Right lobe of liver (tissue), 6 donors: ENCODE results near the gene CEP76. TPM values are rescaled to one million over a fixed set of nuclear protein-coding genes. Genes with fewer than 3 reads are reported as not detected.

Experiments
- ATAC-seq, 4 donors: fragments of 200-7000 bp; cut with Tn5 transposase; one replicate each; pipeline ENCODE4 v1.9.1; 2020; ENCODE audit warnings: mild to moderate bottlenecking in 4 of 4, moderate library complexity in 4 of 4
- DNase-seq, 3 donors: peaks; one replicate each; pipeline ENCODE4 v3.0.0-alpha.2; 2020
- H3K27ac ChIP-seq, 3 donors: fragments of 200-600 bp; one replicate each; pipeline ENCODE4 v1.8.0; 2022
- H3K27me3 ChIP-seq, 2 donors: fragments of 200-600 bp; one replicate each; pipeline ENCODE4 v1.8.0; 2022
- H3K36me3 ChIP-seq, 4 donors: fragments of 200-600 bp; sonication (generic) in 1 of 4; one replicate each; pipeline versions ENCODE4 v1.5.1 to v1.8.0; 2017 to 2022; ENCODE audit warnings: control low read depth in 1 of 4
- H3K4me1 ChIP-seq, 4 donors: fragments of 200-600 bp; sonication (generic) in 1 of 4; one replicate each; pipeline versions ENCODE4 v1.5.1 to v1.8.0; 2017 to 2022; ENCODE audit warnings: control low read depth in 1 of 4
- H3K4me3 ChIP-seq, 3 donors: fragments of 200-600 bp; one replicate each; pipeline ENCODE4 v1.8.0; 2022
- H3K9me3 ChIP-seq, 4 donors: fragments of 200-600 bp; sonication (generic) in 1 of 4; one replicate each; pipeline versions ENCODE4 v1.5.1 to v1.8.0; 2017 to 2022; ENCODE audit warnings: control low read depth in 1 of 4
- POLR2A ChIP-seq: fragments of 450-650 bp; IDR thresholded peaks from one replicate; pipeline ENCODE4 v1.6.1; 2017; ENCODE audit warnings: antibody characterized with exemption, mild to moderate bottlenecking
- WGBS: methylation state at CpG from one replicate; pipeline ENCODE4 v1.1.6; 2018; ENCODE audit warnings: low coverage, low lambda C conversion rate; ENCODE audit not compliant: insufficient coverage; ENCODE audit errors: missing lambda C conversion rate; 5-methylcytosine and 5-hydroxymethylcytosine counted together
- intact Hi-C, 2 donors: fragments of 100-400 bp; cut with DNase I; formaldehyde crosslinking; loops; one replicate each; pipeline versions ENCODE4 v1.11.2 to v1.14.1; 2022
- total RNA-seq, 6 experiments: library from RNA; depleted of rRNA in 2 of 6; stranded (reverse); fragments of >200 nt in 2 of 6; fragmentation: NEBNext Ultra II Directional in 3 of 6; extraction: Animal tissue kit (Norgen Biotek cat#: 25700) in 3 of 6; gene quantifications; one replicate each; pipeline versions ENCODE4 v1.1.0 to v1.2.4, GENCODE V29; 2016 to 2023
- TF ChIP-seq, protein P1 (sequence below), 4 donors: fragments of 200-600 bp in 3 of 4; fragments of 450-650 bp in 1 of 4; IDR thresholded peaks; one replicate each; pipeline versions ENCODE4 v1.5.1 to v1.8.0; 2016 to 2022; ENCODE audit warnings: antibody characterized with exemption in 4 of 4, mild to moderate bottlenecking in 2 of 4
- donor health status: DM: no; HTN: yes; CAD: no.
- donor health status: DM: no; HTN: no; CAD: no.
- donor health status: DM: no; HTN: no; CAD: no.
- donor health status: DM: no; HTN: yes; CAD: no.
- donor health status: DM: no; HTN: yes; CAD: no.

Gene CEP76
- total RNA-seq, 6 experiments from 2014 or later, result 2.1 to 5.6 (median 3.7) TPM

DNA sequence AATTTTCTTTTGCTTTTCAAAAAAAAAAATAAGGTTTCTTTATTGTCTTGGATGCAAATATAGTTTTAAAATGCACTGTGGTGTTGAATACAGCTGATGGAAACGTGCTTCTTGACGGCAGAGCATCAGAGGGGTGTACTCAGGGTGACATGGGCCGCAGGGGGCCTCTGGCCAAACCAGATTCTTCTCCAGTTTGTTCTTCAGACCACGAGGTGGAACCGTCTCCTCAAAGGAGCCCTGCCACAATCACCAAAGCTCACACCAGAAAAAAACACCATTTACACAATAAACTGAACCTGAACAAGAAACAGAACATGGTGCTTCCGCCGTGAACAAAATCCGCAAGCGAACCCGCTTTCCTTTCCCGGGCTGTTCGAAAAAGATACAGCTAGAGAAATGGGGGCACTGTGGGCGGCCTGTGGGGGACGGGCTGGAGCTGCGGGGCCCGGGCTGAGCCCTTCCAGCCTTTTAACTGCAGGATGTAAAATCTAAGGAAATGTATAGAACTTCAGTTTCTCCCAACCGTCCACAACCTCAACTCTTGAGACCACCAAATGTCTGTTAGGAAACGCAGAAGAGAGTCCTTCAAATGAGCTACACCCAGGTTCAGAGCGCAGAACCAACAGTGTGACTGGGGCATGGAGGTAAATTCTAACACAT is 34.9 kb upstream of the CEP76 start:
- WGBS, result 72% methylated on average over 18 of the region's 19 CpGs
- H3K27ac ChIP-seq, result no peak overlapping the region
- H3K4me1 ChIP-seq, result no peaks in the 10 kb centered on the region
- DNase-seq (no peak), ATAC-seq (no peak)
- H3K9me3 ChIP-seq, result no peaks in the 10 kb centered on the region
- H3K27me3 ChIP-seq, result no peaks in the 10 kb centered on the region
- no peak overlapping the region for H3K4me3 ChIP-seq
- TF ChIP-seq, protein P1, sequence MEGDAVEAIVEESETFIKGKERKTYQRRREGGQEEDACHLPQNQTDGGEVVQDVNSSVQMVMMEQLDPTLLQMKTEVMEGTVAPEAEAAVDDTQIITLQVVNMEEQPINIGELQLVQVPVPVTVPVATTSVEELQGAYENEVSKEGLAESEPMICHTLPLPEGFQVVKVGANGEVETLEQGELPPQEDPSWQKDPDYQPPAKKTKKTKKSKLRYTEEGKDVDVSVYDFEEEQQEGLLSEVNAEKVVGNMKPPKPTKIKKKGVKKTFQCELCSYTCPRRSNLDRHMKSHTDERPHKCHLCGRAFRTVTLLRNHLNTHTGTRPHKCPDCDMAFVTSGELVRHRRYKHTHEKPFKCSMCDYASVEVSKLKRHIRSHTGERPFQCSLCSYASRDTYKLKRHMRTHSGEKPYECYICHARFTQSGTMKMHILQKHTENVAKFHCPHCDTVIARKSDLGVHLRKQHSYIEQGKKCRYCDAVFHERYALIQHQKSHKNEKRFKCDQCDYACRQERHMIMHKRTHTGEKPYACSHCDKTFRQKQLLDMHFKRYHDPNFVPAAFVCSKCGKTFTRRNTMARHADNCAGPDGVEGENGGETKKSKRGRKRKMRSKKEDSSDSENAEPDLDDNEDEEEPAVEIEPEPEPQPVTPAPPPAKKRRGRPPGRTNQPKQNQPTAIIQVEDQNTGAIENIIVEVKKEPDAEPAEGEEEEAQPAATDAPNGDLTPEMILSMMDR (IDR thresholded peaks at IDR 0.05), result no peak
- no peak for TF ChIP-seq POLR2A
- intact Hi-C loops, result loop anchor here (5.0 to 10.0 kb wide), 2 partner anchors 155 to 197 kb away; no protein-coding TSS in a partner anchor
- H3K36me3 ChIP-seq, result no peaks in the 10 kb centered on the region

DNA sequence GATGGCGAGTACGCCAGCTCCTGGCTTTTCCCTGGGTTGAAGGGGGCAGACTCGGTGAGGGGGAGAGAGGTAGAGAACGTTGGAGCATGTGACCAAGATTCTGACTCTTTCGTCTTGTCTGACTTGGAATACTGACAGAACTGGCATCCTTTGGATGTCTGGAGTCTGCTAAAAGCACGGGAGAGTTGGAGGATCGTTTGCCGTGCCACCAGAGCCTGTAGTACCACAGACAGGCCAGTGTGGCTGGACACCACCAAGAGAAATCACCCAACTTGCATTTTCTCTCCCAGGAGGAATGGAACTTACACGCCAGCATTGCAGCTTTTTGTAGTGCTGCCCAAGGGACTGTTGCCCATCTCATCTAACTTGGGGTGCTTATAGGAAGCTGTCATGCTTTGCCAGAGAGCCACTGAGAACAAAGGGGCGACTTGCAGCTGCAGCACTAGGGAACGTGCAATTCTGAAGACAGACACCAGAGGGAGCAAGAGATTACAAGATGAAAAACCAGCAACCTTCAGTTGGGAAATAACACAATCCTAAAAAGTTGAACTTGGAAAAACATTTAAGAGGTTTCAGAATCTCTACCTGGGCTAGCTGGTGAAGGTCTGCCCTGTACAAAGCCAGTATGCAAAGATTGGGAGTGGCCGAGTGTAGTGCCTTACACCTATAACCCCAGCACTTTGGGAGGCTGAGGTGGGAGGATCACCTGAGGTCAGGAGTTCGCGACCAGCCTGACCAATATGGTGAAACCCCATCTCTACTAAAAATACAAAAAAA is 24.4 kb upstream of the CEP76 start:
- H3K27ac ChIP-seq, result no peak overlapping the region
- TF ChIP-seq POLR2A, result no peak
- TF ChIP-seq, protein P1 (IDR thresholded peaks at IDR 0.05), result peak; percentile 81 to 93 (median 85)
- WGBS, result 34% methylated on average over 6 of the region's 14 CpGs
- intact Hi-C loops, result loop anchor here in 1 of 2 donors (5.0 kb wide), 1 partner anchor 205 kb away; no protein-coding TSS in a partner anchor
- no peaks in the 10 kb centered on the region for H3K4me1 ChIP-seq
- H3K36me3 ChIP-seq, result peaks cover 0 to 33% (median 3%) of the 10 kb centered on the region in 4 donors
- H3K4me3 ChIP-seq, result no peak overlapping the region
- no peaks in the 10 kb centered on the region for H3K27me3 ChIP-seq
- ATAC-seq (peak; percentile 84 to 94 (median 88)), DNase-seq (no peak)
- no peaks in the 10 kb centered on the region for H3K9me3 ChIP-seq

DNA sequence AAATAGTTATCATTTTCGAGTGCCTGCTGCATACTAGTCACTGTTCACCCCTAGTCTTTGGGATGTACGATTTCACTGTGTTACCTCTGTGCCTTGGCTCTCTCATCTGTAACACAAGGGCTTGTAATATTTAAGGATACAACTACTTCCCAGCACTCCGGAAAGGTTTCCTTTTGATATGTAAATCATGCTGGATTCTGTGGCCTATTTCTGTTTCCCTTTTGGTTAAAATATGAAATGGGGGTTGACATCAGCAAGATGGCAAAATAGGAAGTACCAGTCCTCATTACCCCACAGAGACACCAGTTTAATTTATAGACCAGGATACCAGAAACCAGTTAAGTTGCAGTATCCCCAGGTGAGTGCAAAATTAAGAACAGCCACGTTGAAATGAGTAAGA is 23.8 kb upstream of the CEP76 start:
- Histone ChIP-seq H3K9me3 (no peaks in the 10 kb centered on the region), H3K4me1 (no peaks in the 10 kb centered on the region), H3K36me3 (peaks cover 0 to 33% (median 5%) of the 10 kb centered on the region in 4 donors), H3K27ac (no peak overlapping the region), H3K4me3 (no peak overlapping the region), H3K27me3 (no peaks in the 10 kb centered on the region)
- 47% methylated on average over 4 of the region's 4 CpGs for WGBS
- intact Hi-C loops, result loop anchor here in 1 of 2 donors (5.0 kb wide), 1 partner anchor 206 kb away; no protein-coding TSS in a partner anchor
- DNase-seq (no peak), ATAC-seq (no peak)
- TF ChIP-seq POLR2A, result no peak
- TF ChIP-seq, protein P1 (IDR thresholded peaks at IDR 0.05), result no peak

DNA sequence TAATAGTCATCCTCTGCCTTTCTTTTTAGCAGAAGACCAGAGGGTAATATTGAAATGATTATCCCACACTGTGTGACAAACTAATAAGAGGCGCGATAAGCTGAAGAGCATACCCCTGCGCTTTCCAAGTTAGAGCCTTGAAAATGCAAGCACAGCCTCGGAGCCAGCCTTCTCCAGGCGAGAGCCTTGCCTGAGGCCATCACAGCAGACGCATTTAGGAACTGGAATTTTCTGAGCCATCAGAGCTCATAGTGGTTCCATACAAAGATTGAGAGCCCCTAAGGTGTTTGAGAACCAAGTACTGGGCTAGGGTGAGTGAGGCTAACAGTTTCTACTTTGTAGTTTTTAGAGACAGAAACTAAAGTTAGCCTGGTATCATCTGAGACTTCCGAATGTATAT is 20.2 kb upstream of the CEP76 start:
- ATAC-seq (no peak), DNase-seq (no peak)
- TF ChIP-seq, protein P1 (IDR thresholded peaks at IDR 0.05), result no peak
- TF ChIP-seq POLR2A, result no peak
- Histone ChIP-seq H3K4me1 (no peaks in the 10 kb centered on the region), H3K27ac (no peak overlapping the region), H3K27me3 (no peaks in the 10 kb centered on the region), H3K36me3 (peaks cover 0 to 48% (median 22%) of the 10 kb centered on the region in 4 donors), H3K4me3 (no peak overlapping the region), H3K9me3 (no peaks in the 10 kb centered on the region)
- intact Hi-C loops, result no loop called here
- 94% methylated on average over 3 of the region's 7 CpGs for WGBS
